PFSK-1 (cell line): Measurements from ENCODE around the gene DYNLL1.

ENCODE experiments used
- FOXP2 ChIP-seq: optimal IDR thresholded peaks from 2 replicates; pipeline ENCODE3; 2011; ENCODE audit warnings: borderline replicate concordance, control low read depth, inconsistent platforms; ENCODE audit not compliant: insufficient read depth; ENCODE audit errors: extremely low read length, extremely low read depth
- POLR2AphosphoS5 ChIP-seq: IDR thresholded peaks from 2 replicates; pipeline ENCODE4 v1.6.1; 2012; ENCODE audit warnings: low read depth, mild to moderate bottlenecking, control low read depth, low read length, moderate library complexity
- REST ChIP-seq, 2 experiments: IDR thresholded peaks; 2 replicates each; pipeline versions ENCODE4 v1.6.1 to v1.8.0; 2011 to 2012; ENCODE audit warnings: low read depth in 2 of 2, low read length in 2 of 2, control low read depth in 1 of 2, inconsistent platforms in 1 of 2, mild to moderate bottlenecking in 1 of 2, moderate library complexity in 1 of 2; ENCODE audit not compliant: insufficient read depth in 1 of 2
- SIN3A ChIP-seq: IDR thresholded peaks from 2 replicates; pipeline ENCODE4 v1.6.1; 2012; ENCODE audit warnings: mild to moderate bottlenecking, low read length, moderate library complexity, borderline replicate concordance; ENCODE audit not compliant: insufficient read depth

DNA sequence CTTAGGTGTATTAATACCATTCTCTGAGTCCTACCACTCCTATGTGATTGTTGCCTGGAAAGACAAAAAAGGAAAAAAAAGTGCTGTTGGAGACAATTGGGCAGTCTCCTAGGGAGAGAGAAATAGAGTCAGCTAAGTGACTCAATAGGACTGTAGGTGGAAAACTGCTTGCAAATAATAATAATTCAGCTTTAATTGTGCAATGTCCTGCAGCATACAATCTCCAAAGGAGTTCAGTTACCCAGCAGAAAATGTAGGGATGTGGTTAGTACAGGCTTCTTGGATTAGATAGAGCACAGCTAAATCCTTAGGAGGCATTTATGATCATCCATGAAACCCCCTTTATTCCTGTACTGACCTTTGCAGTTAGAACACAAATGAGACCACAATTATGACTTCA lies 23.4 kb upstream of the DYNLL1 start:
- TF ChIP-seq POLR2AphosphoS5 = no peak
- no peak for TF ChIP-seq SIN3A
- TF ChIP-seq FOXP2 = no peak
- no peak for TF ChIP-seq REST (IDR thresholded peaks at IDR 0.05; ENCODE audit: insufficient read depth in 1 of 2, low read depth in 2 of 2, low read length in 2 of 2)
